Measurements from ENCODE around the gene FABP1.
A peak's percentile ranks its signal among the peaks of the same experiment; 100 is the strongest.

The FABP1 gene

GRCh38 chr2:88127888-88128653 is at the start of gene FABP1:
FABP1 (minus strand) TSS chr2:88128062; CDS start chr2:88128017, 45 bp downstream.
- DNase-seq = no peak

GRCh38 chr2:88177556-88177955 is 49.7 kb upstream of the FABP1 start:
- DNase-seq = no peak

GRCh38 chr2:88176352-88176984 is 48.6 kb upstream of the FABP1 start:
- DNase-seq = no peak

- DNase-seq = no peak
Measured at GRCh38 chr2:88172882-88173281, 45.0 kb upstream of the FABP1 start.

GRCh38 chr2:88171966-88172365 is 44.1 kb upstream of the FABP1 start:
- DNase-seq = no peak

GRCh38 chr2:88170472-88170892 is 42.6 kb upstream of the FABP1 start:
- DNase-seq = peak; percentile 6

- DNase-seq = no peak
Measured at GRCh38 chr2:88168386-88168785, 40.5 kb upstream of the FABP1 start.

- no peak for DNase-seq
Measured at GRCh38 chr2:88167740-88168139, 39.9 kb upstream of the FABP1 start.

- DNase-seq = no peak
Measured at GRCh38 chr2:88165332-88166003, 37.6 kb upstream of the FABP1 start.

- no peak for DNase-seq
Measured at GRCh38 chr2:88161446-88162244, 33.8 kb upstream of the FABP1 start.

- DNase-seq = no peak
Measured at GRCh38 chr2:88160517-88160916, 32.7 kb upstream of the FABP1 start.

- DNase-seq = peak; percentile 46
Measured at GRCh38 chr2:88159955-88160415, 32.1 kb upstream of the FABP1 start.

GRCh38 chr2:88159481-88159880 is 31.6 kb upstream of the FABP1 start:
- DNase-seq = no peak

GRCh38 chr2:88148929-88149438 is 21.1 kb upstream of the FABP1 start:
- no peak for DNase-seq

- DNase-seq = no peak
Measured at GRCh38 chr2:88147145-88147544, 19.3 kb upstream of the FABP1 start.

GRCh38 chr2:88146590-88146989 is 18.7 kb upstream of the FABP1 start:
- no peak for DNase-seq

- DNase-seq = no peak
Measured at GRCh38 chr2:88144914-88145497, 17.1 kb upstream of the FABP1 start.

- DNase-seq = no peak
Measured at GRCh38 chr2:88144271-88144670, 16.4 kb upstream of the FABP1 start.

- no peak for DNase-seq
Measured at GRCh38 chr2:88141952-88142351, 14.1 kb upstream of the FABP1 start.

- DNase-seq = no peak
Measured at GRCh38 chr2:88139804-88140203, 11.9 kb upstream of the FABP1 start.

GRCh38 chr2:88139203-88139702 is 11.4 kb upstream of the FABP1 start:
- DNase-seq = no peak

GRCh38 chr2:88137833-88138232 is 10.0 kb upstream of the FABP1 start:
- DNase-seq = no peak

All from activated CD4-positive, alpha-beta T cell treated with anti-CD3 and anti-CD28 coated beads, Interleukin-2, amount 50 U/mL, for 1 hour (primary cell).